ENCODE results near the gene RGS2. TPM values are rescaled to one million over a fixed set of nuclear protein-coding genes. Genes with fewer than 3 reads are reported as not detected.

Gene RGS2
- total and polyA plus RNA-seq, 9 of the 15 experiments (the other 6 are each of a cell fraction or from before 2014, with no cell fraction given): 2.5 to 5.4 (median 3.8) TPM

DNA sequence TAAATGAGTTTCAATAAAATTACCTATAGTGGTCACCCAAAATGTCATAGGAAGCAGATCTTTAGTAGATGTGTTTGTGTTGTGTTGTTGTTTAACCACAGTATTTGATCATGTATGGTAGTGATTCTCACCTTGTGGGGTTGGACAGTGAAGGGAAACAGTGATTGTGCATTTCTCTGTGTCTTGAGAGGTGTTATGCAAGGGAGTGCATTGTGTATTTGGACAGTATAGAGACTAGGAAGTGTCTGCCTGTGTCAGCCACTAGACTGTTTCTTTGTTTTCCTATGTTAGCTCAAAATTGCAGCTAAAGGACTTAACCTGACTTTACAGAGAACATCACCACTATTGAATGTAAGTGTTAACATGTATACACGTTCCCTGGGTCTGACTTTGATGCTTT lies 6.0 kb downstream of the RGS2 start:
- in situ Hi-C loops (cut with MboI) (loop anchor here (10.0 kb wide), 1 partner anchor 200 kb away; no protein-coding TSS in a partner anchor), intact Hi-C loops (cut with micrococcal nuclease) (no loop called here)
- H3K4me2 ChIP-seq (ENCODE audit: insufficient read depth, low read length): no peak overlapping the region
- no peak overlapping the region for H3K27ac ChIP-seq (ENCODE audit: extremely low read depth, low read depth, low read length)
- FAIRE-seq (no peak), ATAC-seq (no peak), DNase-seq (ENCODE audit: extremely low read depth in 1 of 4, low spot score in 3 of 4) (no peak)
- no peaks in the 10 kb centered on the region for H3K36me3 ChIP-seq (ENCODE audit: control insufficient read depth, insufficient read depth, low read length)
- H3K4me3 ChIP-seq: no peak overlapping the region
- CTCF ChIA-PET (ENCODE audit: low intra/inter-chr PET ratio): no interaction called here
- H3K9me3 ChIP-seq (replicated peaks; ENCODE audit: control insufficient read depth, insufficient read depth, low read depth, low read length): no peaks in the 10 kb centered on the region
- H3K79me2 ChIP-seq (ENCODE audit: control insufficient read depth, insufficient read depth, low read length): no peaks in the 10 kb centered on the region
- WGBS (ENCODE audit: insufficient coverage, low coverage, missing lambda C conversion rate): 0% methylated on average over 1 of the region's 1 CpG
- no peaks in the 10 kb centered on the region for H3K27me3 ChIP-seq (ENCODE audit: control insufficient read depth in 2 of 2, insufficient read depth in 2 of 2, low read length in 2 of 2)
- no peaks in the 10 kb centered on the region for H3K9me1 ChIP-seq (ENCODE audit: control insufficient read depth, insufficient read depth, low read length)
- no TSS peak for BruUV-seq (replicated peaks)
- no peaks in the 10 kb centered on the region for H4K20me1 ChIP-seq (replicated peaks; ENCODE audit: control insufficient read depth, insufficient read depth, low read length)
- POLR2A ChIA-PET: interaction anchor here (1.4 kb wide), 1 partner anchor 8 kb away, joined by 7 read pairs; no protein-coding TSS in a partner anchor
- H3K4me1 ChIP-seq (replicated peaks in 1 of 2; ENCODE audit: control insufficient read depth in 2 of 2, insufficient read depth in 2 of 2, low read length in 2 of 2): no peaks in the 10 kb centered on the region; a peak in 1 of 5 replicates
- no peak overlapping the region for H3K9ac ChIP-seq (ENCODE audit: insufficient read depth in 1 of 2, low read depth in 2 of 2, low read length in 2 of 2)
- H2AFZ ChIP-seq (ENCODE audit: low read depth, low read length): no peak overlapping the region
- TF ChIP-seq JUND (IDR thresholded peaks at IDR 0.05; ENCODE audit: borderline replicate concordance, low read depth, low read length): no peak
- TF ChIP-seq JUND (tag; IDR thresholded peaks at IDR 0.05; ENCODE audit: borderline replicate concordance, low read depth, low read length): no peak
- no peak for TF ChIP-seq TEAD4 (IDR thresholded peaks at IDR 0.05; ENCODE audit: low read length)
- no peak for TF ChIP-seq TEAD4 (CRISPR knock-in tag; IDR thresholded peaks at IDR 0.05; ENCODE audit: borderline replicate concordance)
- TF ChIP-seq, protein P1, sequence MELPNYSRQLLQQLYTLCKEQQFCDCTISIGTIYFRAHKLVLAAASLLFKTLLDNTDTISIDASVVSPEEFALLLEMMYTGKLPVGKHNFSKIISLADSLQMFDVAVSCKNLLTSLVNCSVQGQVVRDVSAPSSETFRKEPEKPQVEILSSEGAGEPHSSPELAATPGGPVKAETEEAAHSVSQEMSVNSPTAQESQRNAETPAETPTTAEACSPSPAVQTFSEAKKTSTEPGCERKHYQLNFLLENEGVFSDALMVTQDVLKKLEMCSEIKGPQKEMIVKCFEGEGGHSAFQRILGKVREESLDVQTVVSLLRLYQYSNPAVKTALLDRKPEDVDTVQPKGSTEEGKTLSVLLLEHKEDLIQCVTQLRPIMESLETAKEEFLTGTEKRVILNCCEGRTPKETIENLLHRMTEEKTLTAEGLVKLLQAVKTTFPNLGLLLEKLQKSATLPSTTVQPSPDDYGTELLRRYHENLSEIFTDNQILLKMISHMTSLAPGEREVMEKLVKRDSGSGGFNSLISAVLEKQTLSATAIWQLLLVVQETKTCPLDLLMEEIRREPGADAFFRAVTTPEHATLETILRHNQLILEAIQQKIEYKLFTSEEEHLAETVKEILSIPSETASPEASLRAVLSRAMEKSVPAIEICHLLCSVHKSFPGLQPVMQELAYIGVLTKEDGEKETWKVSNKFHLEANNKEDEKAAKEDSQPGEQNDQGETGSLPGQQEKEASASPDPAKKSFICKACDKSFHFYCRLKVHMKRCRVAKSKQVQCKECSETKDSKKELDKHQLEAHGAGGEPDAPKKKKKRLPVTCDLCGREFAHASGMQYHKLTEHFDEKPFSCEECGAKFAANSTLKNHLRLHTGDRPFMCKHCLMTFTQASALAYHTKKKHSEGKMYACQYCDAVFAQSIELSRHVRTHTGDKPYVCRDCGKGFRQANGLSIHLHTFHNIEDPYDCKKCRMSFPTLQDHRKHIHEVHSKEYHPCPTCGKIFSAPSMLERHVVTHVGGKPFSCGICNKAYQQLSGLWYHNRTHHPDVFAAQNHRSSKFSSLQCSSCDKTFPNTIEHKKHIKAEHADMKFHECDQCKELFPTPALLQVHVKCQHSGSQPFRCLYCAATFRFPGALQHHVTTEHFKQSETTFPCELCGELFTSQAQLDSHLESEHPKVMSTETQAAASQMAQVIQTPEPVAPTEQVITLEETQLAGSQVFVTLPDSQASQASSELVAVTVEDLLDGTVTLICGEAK (IDR thresholded peaks at IDR 0.05): no peak
- TF ChIP-seq, protein P1 (CRISPR knock-in tag; IDR thresholded peaks at IDR 0.05): no peak
- TF ChIP-seq FOXK2 (conservative IDR thresholded peaks at IDR 0.05 in 1 of 2, IDR thresholded peaks at IDR 0.05 in 1 of 2; ENCODE audit: low read depth in 2 of 2): no peak
- no peak for TF ChIP-seq GABPB2 (CRISPR knock-in tag; conservative IDR thresholded peaks at IDR 0.05)
- TF ChIP-seq, protein P2, sequence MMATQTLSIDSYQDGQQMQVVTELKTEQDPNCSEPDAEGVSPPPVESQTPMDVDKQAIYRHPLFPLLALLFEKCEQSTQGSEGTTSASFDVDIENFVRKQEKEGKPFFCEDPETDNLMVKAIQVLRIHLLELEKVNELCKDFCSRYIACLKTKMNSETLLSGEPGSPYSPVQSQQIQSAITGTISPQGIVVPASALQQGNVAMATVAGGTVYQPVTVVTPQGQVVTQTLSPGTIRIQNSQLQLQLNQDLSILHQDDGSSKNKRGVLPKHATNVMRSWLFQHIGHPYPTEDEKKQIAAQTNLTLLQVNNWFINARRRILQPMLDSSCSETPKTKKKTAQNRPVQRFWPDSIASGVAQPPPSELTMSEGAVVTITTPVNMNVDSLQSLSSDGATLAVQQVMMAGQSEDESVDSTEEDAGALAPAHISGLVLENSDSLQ (IDR thresholded peaks at IDR 0.05): no peak
- TF ChIP-seq CBFA2T2 (conservative IDR thresholded peaks at IDR 0.05): no peak
- no peak for TF ChIP-seq POLR2G (IDR thresholded peaks at IDR 0.05; ENCODE audit: low read depth, low read length)
- no peak for TF ChIP-seq RAD51 (IDR thresholded peaks at IDR 0.05; ENCODE audit: borderline replicate concordance, low read depth)
- TF ChIP-seq CBX2 (IDR thresholded peaks at IDR 0.05; ENCODE audit: insufficient read depth, low read length, poor library complexity, severe bottlenecking): no peak
- TF ChIP-seq DACH1 (IDR thresholded peaks at IDR 0.05; ENCODE audit: partially characterized antibody): no peak
- no peak for TF ChIP-seq LEF1 (IDR thresholded peaks at IDR 0.05)
